ENCODE data around the gene GRID2. TPM values are rescaled to one million over a fixed set of nuclear protein-coding genes. Genes with fewer than 3 reads are reported as not detected.

Gene GRID2
- polyA plus RNA-seq, 1 donor (not counting 4 experiments of a cell fraction or from before 2014, with no cell fraction given) = not detected

- FAIRE-seq = no peak
- H2AFZ ChIP-seq (ENCODE audit: control insufficient read depth, low read length) = no peak overlapping the region
- no peak overlapping the region for H3K4me2 ChIP-seq (ENCODE audit: control insufficient read depth, extremely low read depth, insufficient read depth, low read depth, low read length)
Observed at GRCh38 chr4:93002240-93002639, 698.5 kb downstream of the GRID2 start.

DNA sequence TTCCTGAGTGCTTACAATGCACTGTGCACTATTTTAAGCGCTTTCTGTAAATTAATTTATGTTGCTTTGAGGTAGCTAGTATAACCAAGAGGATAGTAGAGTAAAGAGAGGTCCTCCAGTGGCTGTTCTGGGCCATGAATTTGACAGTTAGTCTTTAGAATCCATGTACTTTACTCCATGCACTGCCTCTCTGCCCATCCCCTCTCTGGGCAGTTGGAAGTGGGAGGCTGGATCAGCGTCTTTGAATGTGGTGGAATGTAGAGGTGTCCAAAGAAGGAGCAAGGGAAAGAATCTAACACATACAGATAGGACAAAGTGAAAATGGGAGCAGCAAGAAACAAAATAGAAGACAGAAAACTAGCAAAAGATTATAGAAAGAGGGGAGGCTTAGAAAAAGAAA is 712.6 kb downstream of the GRID2 start:
- Histone ChIP-seq H3K27ac (ENCODE audit: control insufficient read depth, insufficient read depth, low read length) (no peak overlapping the region), H3K36me3 (ENCODE audit: control insufficient read depth in 2 of 2, extremely low read depth in 1 of 2, insufficient read depth in 2 of 2, low read length in 2 of 2) (no peaks in the 10 kb centered on the region), H2AFZ (ENCODE audit: control insufficient read depth, low read length) (no peak overlapping the region), H3K9me1 (ENCODE audit: control insufficient read depth, extremely low read depth, insufficient read depth, low read length) (no peaks in the 10 kb centered on the region), H3K4me3 (ENCODE audit: control insufficient read depth in 2 of 3, extremely low read depth in 1 of 3, insufficient read depth in 2 of 3, low read depth in 1 of 3, low read length in 3 of 3) (no peak overlapping the region), H3K4me1 (ENCODE audit: control insufficient read depth, extremely low read depth, insufficient read depth, low read length) (no peaks in the 10 kb centered on the region), H4K20me1 (ENCODE audit: control insufficient read depth, extremely low read depth, insufficient read depth, low read length) (no peaks in the 10 kb centered on the region), H3K4me2 (ENCODE audit: control insufficient read depth, extremely low read depth, insufficient read depth, low read depth, low read length) (no peak overlapping the region), H3K9ac (ENCODE audit: control insufficient read depth, extremely low read depth, insufficient read depth, low read length) (no peak overlapping the region), H3K79me2 (ENCODE audit: control insufficient read depth, insufficient read depth, low read length) (no peaks in the 10 kb centered on the region), H3K9me3 (ENCODE audit: control insufficient read depth, low read depth, low read length) (no peaks in the 10 kb centered on the region), H3K27me3 (ENCODE audit: control insufficient read depth, extremely low read depth, insufficient read depth, low read length) (no peaks in the 10 kb centered on the region)
- no peak for DNase-seq (ENCODE audit: low read depth, low spot score)
- dilution Hi-C loops (cut with MboI; ENCODE audit: extremely low pct_ligation_motif_present, low sequenced_read_pairs) = no loop called here
- FAIRE-seq = no peak
- TF ChIP-seq CTCF (optimal IDR thresholded peaks at IDR 0.05 in 1 of 3, IDR thresholded peaks at IDR 0.05 in 1 of 3, conservative IDR thresholded peaks at IDR 0.05 in 1 of 3; ENCODE audit: extremely low read depth in 1 of 3, insufficient read depth in 2 of 3, low read length in 3 of 3) = no peak
- TF ChIP-seq EZH2 (IDR thresholded peaks at IDR 0.05; ENCODE audit: low read length) = no peak

More at GRCh38 chr4:93002240-93002639, 698.5 kb downstream of the GRID2 start:
- Histone ChIP-seq H3K9ac (ENCODE audit: control insufficient read depth, extremely low read depth, insufficient read depth, low read length) (no peak overlapping the region), H3K9me3 (ENCODE audit: control insufficient read depth, low read depth, low read length) (no peaks in the 10 kb centered on the region), H3K4me1 (ENCODE audit: control insufficient read depth, extremely low read depth, insufficient read depth, low read length) (no peaks in the 10 kb centered on the region), H3K27ac (ENCODE audit: control insufficient read depth, insufficient read depth, low read length) (no peak overlapping the region), H3K9me1 (ENCODE audit: control insufficient read depth, extremely low read depth, insufficient read depth, low read length) (no peaks in the 10 kb centered on the region), H3K36me3 (ENCODE audit: control insufficient read depth in 2 of 2, extremely low read depth in 1 of 2, insufficient read depth in 2 of 2, low read length in 2 of 2) (no peaks in the 10 kb centered on the region), H3K79me2 (ENCODE audit: control insufficient read depth, insufficient read depth, low read length) (no peaks in the 10 kb centered on the region), H4K20me1 (ENCODE audit: control insufficient read depth, extremely low read depth, insufficient read depth, low read length) (no peaks in the 10 kb centered on the region), H3K27me3 (ENCODE audit: control insufficient read depth, extremely low read depth, insufficient read depth, low read length) (no peaks in the 10 kb centered on the region), H3K4me3 (ENCODE audit: control insufficient read depth in 2 of 3, extremely low read depth in 1 of 3, insufficient read depth in 2 of 3, low read depth in 1 of 3, low read length in 3 of 3) (no peak overlapping the region)
- no peak for TF ChIP-seq CTCF (optimal IDR thresholded peaks at IDR 0.05 in 1 of 3, IDR thresholded peaks at IDR 0.05 in 1 of 3, conservative IDR thresholded peaks at IDR 0.05 in 1 of 3; ENCODE audit: extremely low read depth in 1 of 3, insufficient read depth in 2 of 3, low read length in 3 of 3)
- TF ChIP-seq EZH2 (IDR thresholded peaks at IDR 0.05; ENCODE audit: low read length) = no peak
- dilution Hi-C loops (cut with MboI; ENCODE audit: extremely low pct_ligation_motif_present, low sequenced_read_pairs) = no loop called here
- DNase-seq (ENCODE audit: low read depth, low spot score) = no peak
